ENCODE data around the gene FLOT2.
"Not testable (repeated sequence)": the region's sequence is repeated elsewhere in the genome, so short reads cannot be mapped to it uniquely, and the experiment has no call there.

FLOT2 gene

DNA sequence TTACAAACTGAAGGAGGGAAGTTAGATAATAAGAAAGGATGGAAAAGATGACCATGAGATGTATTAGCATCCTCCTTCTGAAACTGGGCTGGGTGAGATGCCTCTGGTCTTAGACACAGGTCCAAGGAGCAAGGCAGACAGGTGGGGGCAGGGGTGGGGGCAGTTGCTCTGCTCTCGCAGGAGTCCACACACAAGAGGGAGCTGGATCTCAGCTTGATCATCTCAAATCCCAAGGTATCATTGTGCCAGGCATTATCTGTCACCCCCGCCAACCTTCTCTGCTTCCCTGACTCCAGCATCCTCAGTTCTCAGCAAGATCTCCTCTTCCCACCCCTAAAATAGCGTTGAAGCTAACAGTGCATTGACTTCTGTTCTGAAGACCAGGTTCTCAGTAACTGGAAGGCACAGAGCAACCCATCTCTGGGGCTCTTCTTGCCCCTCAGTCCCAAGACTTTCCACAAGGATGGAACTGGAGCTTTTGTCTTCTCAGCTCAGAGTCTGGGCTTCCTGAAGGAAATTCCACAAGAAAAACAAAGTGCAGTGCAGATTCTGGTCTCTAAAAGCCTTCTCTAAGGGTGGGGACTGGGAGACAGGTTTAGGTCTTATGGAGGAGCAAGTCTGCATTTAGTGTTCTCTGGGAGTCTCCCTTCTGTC is 1.6 kb downstream of the FLOT2 start:
- DNase-seq: no peak

DNA sequence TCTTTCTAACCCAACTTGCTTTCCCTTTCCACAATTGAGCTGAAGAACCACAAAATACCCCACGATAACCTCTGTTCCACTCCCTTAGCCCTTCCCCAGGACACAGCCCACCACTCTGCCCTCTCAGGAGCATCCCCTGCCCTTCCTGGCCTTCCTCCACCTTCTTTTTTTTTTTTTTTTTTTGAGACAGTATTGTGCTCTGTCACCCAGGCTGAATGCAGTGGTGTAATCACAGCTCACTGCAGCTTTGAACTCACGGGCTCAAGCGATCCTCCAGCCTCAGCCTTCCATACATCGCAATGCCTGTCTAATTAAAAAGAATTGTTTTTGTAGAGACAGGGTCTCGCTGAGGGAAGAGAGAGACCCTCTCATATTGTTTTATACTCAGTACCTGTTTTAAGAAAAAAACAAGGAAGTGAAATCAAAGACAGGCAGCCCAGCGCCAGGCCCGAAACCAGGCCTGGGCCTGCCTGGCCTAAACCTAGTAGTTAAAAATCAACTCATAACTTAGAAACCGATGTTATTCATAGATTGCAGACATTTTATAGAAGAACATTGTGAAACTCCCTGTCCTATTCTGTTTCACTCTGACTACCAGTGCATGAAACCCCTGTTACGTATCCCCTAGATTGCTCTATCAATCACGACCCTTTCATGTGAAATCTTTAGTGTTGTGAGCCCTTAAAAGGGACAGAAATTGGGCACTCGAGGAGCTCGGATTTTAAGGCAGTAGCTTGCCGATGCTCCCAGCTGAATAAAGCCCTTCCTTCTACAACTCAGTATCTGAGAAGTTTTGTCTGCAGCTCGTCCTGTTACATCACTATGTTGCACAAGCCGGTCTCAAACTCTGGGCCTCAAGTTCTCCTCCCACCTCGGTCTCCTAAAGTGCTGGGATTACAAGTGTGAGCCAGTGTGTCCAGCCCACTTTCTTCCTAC is 4.0 kb downstream of the FLOT2 start:
- DNase-seq: peak; percentile 39

DNA sequence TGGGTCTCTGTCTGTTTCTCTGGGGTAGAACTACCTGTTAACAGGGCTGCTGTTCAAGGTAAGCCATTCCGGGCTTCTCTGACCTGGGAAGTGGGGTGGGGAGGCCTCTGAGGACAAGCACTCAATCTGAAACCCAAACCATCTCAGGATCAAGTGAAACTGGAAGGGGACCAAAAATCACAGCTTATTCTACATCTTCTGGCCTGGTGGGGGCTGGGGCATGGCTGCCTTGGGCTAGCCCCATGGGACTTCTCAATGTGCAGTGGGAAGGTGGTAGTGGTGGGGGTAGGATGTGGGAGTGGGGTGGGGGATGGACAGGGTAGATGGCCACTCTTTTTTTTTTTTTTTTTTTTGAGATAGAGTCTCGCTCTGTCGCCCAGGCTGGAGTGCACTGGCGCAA is 5.5 kb downstream of the FLOT2 start:
- no peak for DNase-seq

DNA sequence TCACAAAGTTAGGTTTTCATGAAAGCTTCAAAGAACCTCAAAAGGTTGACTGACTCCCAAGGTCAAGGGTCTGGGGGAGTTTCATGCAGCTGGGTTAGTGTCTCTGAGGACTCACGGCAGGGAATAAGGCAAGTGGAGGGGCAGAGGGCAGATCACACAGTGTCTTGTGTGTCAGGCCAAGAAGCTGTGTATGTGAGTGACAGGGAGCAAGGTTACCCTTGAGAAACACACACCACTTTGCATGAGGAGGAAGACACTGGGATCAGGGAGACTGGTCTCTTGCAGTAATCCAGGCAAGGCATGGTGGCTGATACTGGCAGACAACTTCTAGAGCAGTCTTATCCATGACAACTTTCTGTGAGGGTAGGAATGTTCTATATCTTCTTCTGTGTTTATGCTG is 6.3 kb downstream of the FLOT2 start:
- DNase-seq: no peak

DNA sequence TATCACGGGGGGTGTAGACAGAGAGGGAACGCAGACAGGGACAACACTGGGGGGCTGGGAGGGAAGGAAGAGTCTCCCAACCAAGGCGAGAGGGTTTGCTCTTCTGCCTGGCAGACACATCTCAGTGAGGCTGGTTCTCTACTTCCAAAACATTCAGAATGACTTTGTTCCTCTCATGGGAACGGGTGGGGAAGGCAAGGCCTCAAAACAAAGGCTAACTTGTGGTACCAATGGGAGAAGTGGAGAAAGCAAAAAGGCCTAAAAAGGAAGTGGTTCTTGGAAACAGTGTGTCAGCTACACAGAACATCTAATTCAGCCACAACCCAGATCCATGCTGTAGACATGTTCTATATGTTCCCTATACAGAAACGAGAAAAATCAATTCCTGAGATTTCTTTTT is 7.5 kb downstream of the FLOT2 start:
- no peak for DNase-seq

DNA sequence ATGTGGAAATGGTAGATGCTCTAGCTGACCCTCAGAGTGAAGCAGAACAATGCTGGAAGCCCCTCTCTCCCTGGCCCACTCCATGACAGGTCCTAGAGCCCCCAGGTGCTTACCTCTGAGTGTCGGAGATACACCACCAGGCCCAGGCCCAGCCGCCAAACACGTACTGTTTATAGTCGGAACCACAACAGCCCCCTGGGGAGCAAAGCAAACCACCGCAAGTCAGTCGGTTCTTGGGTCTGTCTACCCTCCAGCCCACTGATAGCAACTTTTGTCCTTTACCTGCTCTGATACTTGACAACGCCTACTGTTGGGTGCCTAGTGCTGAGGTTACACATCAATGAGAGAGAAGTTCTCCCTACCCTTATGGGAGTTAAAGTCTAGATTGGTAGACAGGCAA is 8.7 kb downstream of the FLOT2 start:
- DNase-seq: no peak

DNA sequence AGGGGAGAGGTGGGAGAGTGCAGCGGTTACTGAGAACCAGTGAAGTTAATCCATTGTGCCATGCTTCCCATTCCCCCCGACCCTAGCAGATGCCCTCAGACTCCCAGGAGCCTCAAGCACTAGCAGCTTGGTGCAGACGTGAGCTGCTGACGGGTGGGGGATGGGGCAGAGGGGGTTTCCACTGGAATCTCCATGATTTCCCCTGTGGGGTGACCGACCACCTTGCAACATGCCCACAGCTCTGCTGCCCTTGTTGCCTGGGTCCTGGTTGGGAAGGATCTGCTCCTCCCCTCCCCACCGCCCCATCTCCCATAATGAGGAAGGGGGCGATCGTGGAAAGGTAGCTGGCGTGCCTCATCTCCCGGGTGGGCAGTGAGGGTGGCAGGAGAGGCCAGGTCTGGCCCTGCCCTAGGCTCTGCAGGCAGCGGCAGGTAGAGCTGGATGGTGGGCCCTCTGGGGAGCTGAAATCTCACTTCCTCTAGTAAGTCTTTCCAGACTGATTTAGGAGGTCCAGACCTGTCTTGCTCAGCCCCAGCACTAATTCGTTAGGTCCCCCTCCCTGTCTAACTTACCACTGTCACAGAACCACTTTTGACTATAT is 9.6 kb downstream of the FLOT2 start:
- no peak for DNase-seq

DNA sequence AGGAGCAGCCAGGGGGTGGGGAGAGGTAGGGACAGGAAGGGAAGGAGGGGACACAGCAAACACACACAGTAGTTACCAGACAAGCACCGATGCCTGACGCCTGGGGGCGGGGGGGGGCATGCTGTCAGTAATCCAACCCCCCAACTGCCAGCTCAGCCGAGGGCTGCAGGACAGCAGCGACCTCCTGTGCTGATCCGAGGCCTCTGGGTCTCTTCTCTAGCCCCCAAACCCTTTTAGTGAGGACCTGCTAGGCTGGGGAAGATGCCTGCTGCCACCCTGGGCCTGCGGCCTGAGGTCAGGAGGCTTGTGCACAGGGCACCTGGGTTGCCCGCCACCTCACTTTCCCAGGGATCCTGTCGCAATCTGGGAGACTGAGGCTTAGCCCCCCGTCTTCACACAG is 11.6 kb downstream of the FLOT2 start:
- DNase-seq: no peak

DNA sequence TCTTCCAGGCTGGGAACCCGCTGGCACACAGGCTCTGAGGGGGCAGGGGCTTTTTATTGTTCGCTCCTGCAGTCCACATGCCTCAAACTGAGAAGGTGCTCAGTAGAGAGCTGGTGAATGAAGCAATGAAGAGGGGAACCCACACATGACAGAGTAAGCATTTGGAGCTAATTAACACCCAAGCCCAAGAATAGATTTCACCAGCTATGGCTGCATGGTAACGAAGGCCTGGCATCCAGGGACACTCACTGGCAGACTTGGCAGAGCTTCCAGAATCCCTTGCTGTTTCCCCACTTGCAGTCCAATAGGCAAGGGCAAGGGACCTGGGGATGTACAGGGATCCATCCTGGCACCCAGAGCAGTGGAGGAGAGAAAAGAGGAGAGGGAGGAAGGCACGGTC is 12.2 kb downstream of the FLOT2 start:
- DNase-seq: no peak

DNA sequence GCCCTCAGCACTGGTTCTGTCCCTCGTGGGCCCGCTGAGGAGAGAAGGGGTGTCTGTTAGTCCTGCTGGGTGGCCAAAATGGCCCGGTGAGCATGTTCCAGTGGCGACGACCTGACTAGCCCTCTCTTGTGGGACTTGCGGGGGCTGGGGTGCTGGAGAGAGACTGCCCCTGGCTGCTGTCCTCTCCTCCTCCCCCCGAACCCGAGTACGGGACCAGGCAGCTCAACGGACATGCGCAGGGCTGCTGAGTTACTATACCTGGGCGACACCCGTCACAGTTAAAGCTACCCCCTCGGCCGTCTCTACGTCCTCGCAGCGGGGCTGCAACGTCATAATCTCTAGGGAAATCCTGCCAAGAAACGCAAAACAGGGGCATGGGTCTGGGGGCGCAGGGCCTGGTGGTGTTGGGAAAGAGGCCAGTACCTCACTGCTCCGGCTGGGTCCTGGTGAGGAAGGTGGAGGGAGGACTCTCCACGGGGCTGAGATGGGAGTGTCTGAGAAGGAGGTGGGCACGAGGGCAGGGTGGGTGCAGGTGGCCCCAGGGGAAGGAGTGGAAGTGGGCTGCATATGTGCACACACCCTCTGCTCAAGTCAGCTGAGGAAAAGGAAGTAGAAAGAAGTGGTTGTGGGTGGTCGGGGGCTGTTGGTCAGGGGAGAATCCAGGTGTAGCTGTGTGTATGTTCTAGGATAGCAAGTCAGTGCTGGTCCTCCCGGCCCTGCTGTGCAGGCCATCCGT is 13.4 kb downstream of the FLOT2 start:
- DNase-seq: no peak

DNA sequence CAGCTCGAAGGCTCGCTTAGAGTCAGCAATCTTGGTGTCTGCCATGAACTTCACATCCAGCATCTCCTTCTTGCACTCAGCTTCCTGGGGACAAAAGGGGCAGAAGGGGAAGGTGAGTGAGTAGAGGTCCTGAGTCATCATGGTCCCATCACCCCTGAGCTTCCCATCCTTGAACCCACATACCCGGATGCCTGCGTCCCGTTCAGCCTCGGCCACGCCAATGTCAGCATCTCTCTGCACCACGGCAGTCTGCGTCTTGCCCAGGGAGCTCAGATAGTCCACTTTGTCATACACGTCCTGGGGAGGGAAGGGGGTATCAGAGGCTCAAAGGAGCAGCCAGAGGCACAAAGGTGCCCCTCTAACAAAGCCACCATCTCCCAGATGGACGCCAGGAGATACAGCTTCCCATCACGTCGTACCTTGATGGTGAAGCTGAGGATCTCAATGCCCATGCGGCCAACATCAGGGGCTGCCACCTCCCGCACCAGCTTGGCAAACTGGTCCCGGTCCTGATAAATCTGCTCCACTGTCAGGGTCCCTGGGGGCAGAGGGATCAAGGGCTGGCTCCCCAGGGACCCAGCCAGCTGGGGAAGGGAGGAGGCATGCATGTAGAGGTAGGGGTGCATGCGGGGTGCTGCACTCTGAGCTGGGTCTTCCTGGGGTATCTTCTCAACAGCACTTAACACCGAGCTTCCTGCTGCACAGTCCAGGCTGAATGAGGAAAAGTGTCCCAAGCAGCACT is 15.2 kb downstream of the FLOT2 start:
- DNase-seq: no peak

DNA sequence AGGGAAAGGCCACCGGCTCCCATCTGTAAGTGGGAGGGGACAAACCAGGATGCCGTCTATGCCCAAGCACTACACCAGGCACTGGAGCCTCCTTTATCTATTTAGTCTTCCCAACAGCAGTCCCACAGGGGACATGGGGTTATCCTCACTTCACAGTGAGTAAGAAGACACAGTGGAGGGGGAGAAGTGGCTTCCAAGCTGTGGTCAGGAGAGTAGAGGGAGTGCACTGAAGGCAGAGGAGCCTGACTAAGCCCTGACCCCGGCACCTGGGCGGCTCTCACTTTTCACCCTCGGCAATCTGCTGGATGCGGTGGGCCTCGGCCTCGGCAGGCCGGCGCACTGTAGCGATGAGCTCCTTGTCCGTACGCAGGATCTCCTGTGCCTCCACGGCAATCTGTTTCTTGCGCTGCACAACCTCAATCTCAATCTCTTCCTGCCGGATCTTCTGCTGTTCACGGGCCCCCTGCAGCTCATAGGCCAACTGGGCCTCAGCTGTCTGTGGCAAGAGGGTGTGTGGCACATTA is 15.9 kb downstream of the FLOT2 start:
- no peak for DNase-seq

DNA sequence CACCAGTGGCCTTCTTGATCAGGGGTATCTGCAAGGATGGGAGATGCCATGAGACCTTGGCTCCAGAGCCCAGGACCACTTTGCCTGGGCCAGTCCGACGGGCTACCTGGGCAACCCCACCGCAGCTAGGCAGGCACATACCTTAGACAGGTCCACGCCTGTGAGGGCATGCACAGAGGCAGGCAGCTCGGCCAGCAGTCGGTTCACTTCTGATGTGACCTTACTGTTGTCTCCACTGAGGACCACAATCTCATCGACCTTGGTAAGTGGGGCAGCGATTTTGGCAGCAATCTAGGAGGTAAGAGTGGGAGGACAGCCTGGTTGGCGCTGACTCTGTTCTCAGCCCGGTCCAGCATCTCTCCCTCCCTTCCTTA is 17.0 kb downstream of the FLOT2 start:
- DNase-seq: no peak

DNA sequence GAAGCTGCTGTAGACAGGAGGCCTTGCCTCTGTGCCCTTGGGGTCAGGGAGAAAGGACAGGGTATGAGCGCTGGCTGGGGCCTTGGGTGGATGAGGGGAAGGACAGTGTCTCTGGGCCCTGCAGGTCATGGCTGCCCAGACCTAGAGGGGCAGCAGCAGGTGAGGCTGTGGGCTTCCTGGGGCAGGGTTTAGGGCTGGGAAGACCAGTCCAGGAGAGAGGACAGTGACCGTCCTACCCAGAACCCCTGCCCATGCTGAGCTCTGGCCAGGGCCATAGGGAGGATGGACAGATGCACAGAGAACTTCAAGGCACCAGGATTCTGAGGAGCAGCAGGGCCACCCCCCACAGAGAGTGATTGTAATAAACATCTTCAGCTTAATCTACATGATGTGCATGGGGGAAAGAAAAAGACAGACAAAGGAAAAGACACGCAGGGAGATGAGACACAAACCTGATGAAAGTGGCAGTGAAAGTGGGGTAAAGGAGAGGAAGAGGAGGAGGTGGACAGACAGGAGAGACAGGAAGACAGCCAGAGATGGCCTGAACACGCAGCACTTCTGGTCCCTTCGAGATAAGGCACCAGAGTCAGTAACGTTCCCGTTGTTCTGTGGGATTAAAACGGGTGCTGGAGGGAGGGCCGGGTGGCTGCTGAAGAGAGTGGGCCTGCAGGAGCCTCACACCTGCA is 17.5 kb downstream of the FLOT2 start:
- DNase-seq: no peak

DNA sequence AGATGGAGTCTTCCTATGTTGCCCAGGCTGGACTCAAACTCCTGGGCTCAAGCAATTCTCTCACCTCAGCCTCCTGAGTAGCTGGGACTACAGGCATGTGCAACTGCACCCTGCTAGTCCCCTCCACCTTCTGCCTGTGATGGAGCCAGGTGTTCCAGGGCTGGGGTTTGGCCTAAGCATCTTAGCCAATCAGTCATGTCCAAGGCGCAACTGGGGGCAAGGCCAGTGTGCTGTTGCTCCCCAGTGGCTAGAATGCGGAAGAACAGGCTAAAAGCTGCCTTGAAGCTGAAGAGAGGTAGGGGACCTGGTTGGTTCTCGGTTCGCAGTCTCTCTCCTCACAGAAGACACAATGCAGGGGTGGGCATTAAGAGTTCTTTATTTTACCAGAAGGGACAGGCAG is 18.6 kb downstream of the FLOT2 start:
- no peak for DNase-seq

DNA sequence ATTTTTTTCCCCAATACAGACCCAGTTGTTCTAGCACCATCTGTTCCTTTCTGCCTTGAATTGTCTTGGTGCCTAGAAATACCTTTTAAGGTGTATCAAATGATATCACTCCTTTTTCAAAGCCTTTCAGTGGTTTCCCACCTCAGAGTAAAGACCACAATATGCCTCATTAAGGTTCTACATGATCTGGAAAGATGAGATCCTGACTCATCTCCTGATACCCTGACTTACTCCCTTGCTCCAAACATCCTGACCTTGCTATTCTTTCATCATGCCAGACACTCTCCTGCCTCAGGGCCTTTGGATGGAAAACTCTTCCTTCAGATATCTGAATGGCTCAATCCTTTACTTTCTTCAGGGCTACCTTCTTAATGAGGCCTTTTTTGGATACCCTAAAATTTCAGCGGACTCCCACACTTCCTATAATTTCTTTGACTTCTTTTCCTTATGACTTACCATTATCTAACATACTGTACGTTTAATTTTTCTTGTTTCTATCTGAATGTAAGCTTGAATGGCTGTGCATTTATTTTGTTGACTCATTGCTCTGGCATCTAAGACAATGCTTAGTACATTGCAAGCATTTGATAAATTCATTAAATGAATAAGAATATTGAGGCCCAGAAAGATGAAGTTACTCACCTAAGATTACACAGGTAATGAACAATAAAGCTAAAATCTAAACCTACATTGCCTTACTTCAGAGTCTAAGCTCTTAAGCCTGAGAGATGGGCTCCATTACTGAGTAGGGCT is 19.2 kb downstream of the FLOT2 start:
- DNase-seq: no peak

DNA sequence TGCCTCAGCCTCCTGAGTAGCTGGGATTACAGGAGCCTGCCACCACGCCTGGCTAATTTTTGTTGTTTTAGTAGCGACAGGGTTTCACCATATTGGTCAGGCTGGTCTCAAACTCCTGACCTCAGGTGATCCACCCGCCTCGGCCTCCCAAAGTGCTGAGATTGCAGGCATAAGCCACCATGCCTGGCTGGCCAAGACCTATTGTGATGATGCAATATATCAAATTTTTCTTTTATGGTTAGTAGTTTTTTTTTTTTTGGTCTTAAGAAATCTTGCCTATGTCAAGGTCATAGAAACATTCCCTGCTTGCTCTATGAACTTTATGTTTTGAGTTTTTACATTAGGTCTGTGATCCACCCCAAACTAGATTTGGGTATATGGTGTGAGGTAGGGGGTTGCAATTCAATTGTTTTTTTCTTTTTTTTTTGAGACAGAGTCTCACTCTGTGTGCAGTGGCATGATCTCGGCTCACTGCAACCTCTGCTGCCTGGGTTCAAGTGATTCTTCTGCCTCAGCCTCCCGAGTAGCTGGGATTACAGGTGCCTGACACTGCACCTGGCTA is 20.3 kb downstream of the FLOT2 start:
- not testable (repeated sequence) for DNase-seq

DNA sequence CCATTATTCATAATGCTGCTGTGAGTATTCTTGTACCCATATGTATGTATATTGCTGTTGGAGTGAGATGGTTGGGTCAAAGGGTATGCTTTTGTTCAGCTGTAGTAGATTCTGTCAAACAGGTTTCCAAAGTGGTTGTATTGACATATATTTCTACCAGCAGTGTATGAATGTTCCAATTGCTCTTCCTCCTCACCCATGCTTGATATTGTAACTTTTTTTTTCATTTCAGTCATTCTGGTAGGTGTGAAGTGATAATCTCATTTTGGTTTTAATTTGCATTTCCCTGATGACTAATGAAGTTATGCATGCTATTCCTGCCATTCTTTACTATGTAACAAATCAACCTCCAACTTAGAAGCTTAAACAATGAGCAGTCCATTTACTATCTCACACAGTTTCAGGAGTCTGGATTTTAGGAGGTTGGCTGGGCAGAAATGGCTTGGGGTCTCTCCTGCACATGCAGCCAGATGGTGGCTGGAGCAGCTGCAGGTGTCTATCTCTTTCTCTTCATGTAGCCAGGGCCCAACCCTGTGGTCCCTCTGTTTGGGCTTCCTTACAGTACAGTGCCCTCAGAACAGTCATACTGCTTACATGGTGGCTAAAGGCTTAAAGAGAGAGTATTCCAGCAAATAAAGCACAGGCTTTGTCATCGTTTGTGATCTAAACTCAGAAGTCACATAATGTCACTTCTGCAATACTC is 21.5 kb downstream of the FLOT2 start:
- no peak for DNase-seq

DNA sequence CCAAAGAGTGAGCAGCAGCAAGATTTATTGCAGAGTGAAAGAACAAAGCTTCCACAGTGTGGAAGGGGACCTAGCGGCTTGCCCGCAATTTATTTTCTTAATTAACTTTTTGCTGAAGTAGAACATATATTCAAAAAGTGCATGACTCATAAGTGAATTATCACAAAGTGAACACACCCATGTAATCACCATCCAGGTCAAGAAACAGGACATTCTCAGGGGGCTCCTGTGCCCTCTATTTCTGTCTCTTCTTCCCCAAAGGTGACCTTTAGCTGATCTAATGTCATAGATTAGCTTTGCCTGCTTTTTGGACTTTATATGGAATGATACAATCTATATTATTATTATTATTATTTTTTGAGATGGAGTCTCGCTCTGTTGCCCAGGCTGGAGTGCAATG is 22.8 kb downstream of the FLOT2 start:
- DNase-seq: no peak

DNA sequence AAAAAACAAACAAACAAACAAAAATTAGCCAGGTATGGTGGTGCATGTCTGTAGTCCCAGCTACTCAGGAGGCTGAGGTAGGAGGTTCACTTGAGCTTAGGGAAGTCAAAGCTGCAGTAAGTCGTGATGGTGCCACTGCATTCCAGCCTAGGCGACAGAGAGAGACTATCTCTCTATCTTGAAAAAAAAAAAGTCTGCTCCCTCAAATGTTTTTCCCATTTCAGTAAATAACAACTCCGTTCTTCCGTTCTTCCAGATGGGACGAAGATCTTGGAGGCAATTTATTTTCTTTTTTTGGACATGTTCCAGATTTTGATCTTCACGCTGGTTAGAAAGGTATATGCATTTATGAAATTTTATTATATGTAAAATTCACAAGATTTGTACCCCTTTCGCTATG is 23.7 kb downstream of the FLOT2 start:
- no peak for DNase-seq

Measured in activated naive CD4-positive, alpha-beta T cell treated with anti-CD3 and anti-CD28 coated beads, Interleukin-2, amount 50 U/mL, for 16 hours (primary cell).